Mesenchymal stem cell (in vitro differentiated cells and primary cell): Measurements from ENCODE around the gene CREB3L1.

Experiments
- DNase-seq: peaks from one replicate; pipeline ENCODE4 v3.0.0-alpha.2; 2013
- H2AFZ ChIP-seq: one replicate; pipeline ENCODE4 v1.6.1; 2013; ENCODE audit warnings: low read depth, mild to moderate bottlenecking, control low read depth, inconsistent platforms, low read length, moderate library complexity
- H2AK5ac ChIP-seq: 2 replicates; pipeline ENCODE4 v1.6.1; 2013; ENCODE audit warnings: low read length, moderate library complexity, mild to moderate bottlenecking, inconsistent platforms; ENCODE audit not compliant: severe bottlenecking
- H2BK120ac ChIP-seq: one replicate; pipeline ENCODE4 v1.6.1; 2013; ENCODE audit warnings: low read depth, mild to moderate bottlenecking, inconsistent platforms, low read length, moderate library complexity
- H2BK12ac ChIP-seq, 2 experiments: one replicate each; pipeline ENCODE4 v1.6.1; 2013; ENCODE audit warnings: inconsistent platforms in 2 of 2, low read length in 2 of 2, mild to moderate bottlenecking in 2 of 2, moderate library complexity in 2 of 2, control low read depth in 1 of 2
- H2BK15ac ChIP-seq: one replicate; pipeline ENCODE4 v1.6.1; 2013; ENCODE audit warnings: mild to moderate bottlenecking, low read depth, inconsistent platforms; ENCODE audit not compliant: poor library complexity, severe bottlenecking
- H2BK5ac ChIP-seq: 2 replicates; pipeline ENCODE4 v1.6.1; 2013; ENCODE audit warnings: low read depth, mild to moderate bottlenecking, low read length, control low read depth, inconsistent platforms; ENCODE audit not compliant: poor library complexity, severe bottlenecking
- H3K14ac ChIP-seq, 2 experiments: one replicate each; pipeline ENCODE4 v1.6.1; 2013; ENCODE audit warnings: inconsistent platforms in 2 of 2, low read length in 2 of 2, control low read depth in 1 of 2, mild to moderate bottlenecking in 1 of 2, moderate library complexity in 1 of 2
- H3K18ac ChIP-seq, 2 experiments: one replicate each; pipeline ENCODE4 v1.6.1; 2013; ENCODE audit warnings: inconsistent platforms in 2 of 2, low read length in 2 of 2, control low read depth in 1 of 2, low read depth in 1 of 2, mild to moderate bottlenecking in 1 of 2
- H3K23ac ChIP-seq, 2 experiments: one replicate each; pipeline ENCODE4 v1.6.1; 2013; ENCODE audit warnings: inconsistent platforms in 2 of 2, low read length in 2 of 2, mild to moderate bottlenecking in 2 of 2, moderate library complexity in 2 of 2, control low read depth in 1 of 2
- H3K27ac ChIP-seq: 2 replicates; pipeline ENCODE4 v1.5.1; 2013; ENCODE audit warnings: mild to moderate bottlenecking, moderate library complexity, low read length, control low read depth, inconsistent platforms; ENCODE audit not compliant: poor library complexity, severe bottlenecking
- H3K27me3 ChIP-seq, 2 experiments: 2 replicates each; pipeline versions ENCODE4 v1.6.1 to v1.7.0; 2013; ENCODE audit warnings: low read length in 2 of 2, mild to moderate bottlenecking in 2 of 2, moderate library complexity in 2 of 2, control low read depth in 1 of 2, inconsistent platforms in 1 of 2; ENCODE audit not compliant: control insufficient read depth in 1 of 2, insufficient read depth in 1 of 2
- H3K36me3 ChIP-seq, 2 experiments: 2 replicates each; pipeline versions ENCODE4 v1.6.1 to v1.7.0; 2013; ENCODE audit warnings: low read length in 2 of 2, control low read depth in 1 of 2, inconsistent platforms in 1 of 2, low read depth in 1 of 2, mild to moderate bottlenecking in 1 of 2; ENCODE audit not compliant: insufficient read depth in 2 of 2, control insufficient read depth in 1 of 2
- H3K4ac ChIP-seq, 2 experiments: one replicate each; pipeline ENCODE4 v1.6.1; 2013; ENCODE audit warnings: inconsistent platforms in 2 of 2, low read length in 2 of 2, mild to moderate bottlenecking in 2 of 2, moderate library complexity in 2 of 2, control low read depth in 1 of 2, low read depth in 1 of 2
- H3K4me1 ChIP-seq: 2 replicates; pipeline ENCODE4 v1.6.1; 2013; ENCODE audit warnings: low read depth, low read length, control low read depth; ENCODE audit not compliant: control insufficient read depth, insufficient read depth
- H3K4me2 ChIP-seq: 2 replicates; pipeline ENCODE4 v1.6.1; 2013; ENCODE audit warnings: low read length, mild to moderate bottlenecking, inconsistent platforms; ENCODE audit not compliant: poor library complexity, severe bottlenecking
- H3K4me3 ChIP-seq, 2 experiments: 2 replicates each; pipeline versions ENCODE4 v1.5.1 to v1.7.0; 2013; ENCODE audit warnings: low read length in 2 of 2, mild to moderate bottlenecking in 2 of 2, control low read depth in 1 of 2, low read depth in 1 of 2; ENCODE audit not compliant: insufficient read depth in 1 of 2
- H3K79me1 ChIP-seq: replicated peaks from 2 replicates; pipeline ENCODE4 v1.6.1; 2013; ENCODE audit warnings: mild to moderate bottlenecking, control low read depth, low read length, inconsistent platforms; ENCODE audit not compliant: poor library complexity, severe bottlenecking
- H3K9ac ChIP-seq: 2 replicates; pipeline ENCODE4 v1.7.0; 2013; ENCODE audit warnings: mild to moderate bottlenecking, low read length, moderate library complexity
- H3K9me3 ChIP-seq: 2 replicates; pipeline ENCODE4 v1.7.0; 2013; ENCODE audit warnings: mild to moderate bottlenecking, low read length; ENCODE audit not compliant: control insufficient read depth
- H4K8ac ChIP-seq: one replicate; pipeline ENCODE4 v1.6.1; 2013; ENCODE audit warnings: inconsistent platforms, mild to moderate bottlenecking, low read length, moderate library complexity
- H4K91ac ChIP-seq: one replicate; pipeline ENCODE4 v1.6.1; 2013; ENCODE audit warnings: mild to moderate bottlenecking, low read length, inconsistent platforms
- WGBS: methylation state at CpG from one replicate; pipeline ENCODE4 v1.1.7; 2013; ENCODE audit warnings: mixed read lengths; 5-methylcytosine and 5-hydroxymethylcytosine counted together

CREB3L1 gene

DNA sequence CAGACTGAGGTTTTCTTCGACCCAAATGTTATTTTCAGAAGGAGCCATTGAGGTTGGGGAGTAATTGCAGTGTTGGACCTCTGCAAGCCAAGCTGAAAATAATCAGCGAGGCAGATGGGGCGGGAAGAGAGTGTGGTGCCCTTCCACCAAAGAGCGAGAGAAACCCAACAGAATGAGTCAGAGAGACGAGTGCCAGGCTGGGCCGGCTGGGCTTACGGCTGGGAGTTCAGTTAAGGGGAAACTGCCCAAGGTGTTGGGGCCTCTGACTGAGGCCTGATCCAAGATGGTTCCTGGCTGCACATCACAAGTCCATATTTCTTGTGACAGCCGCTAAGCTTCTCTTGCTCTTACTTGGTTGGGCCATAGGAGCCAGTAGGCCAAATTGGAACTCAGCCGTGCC lies 30.4 kb upstream of the CREB3L1 start:
- Histone ChIP-seq H3K14ac (no peak overlapping the region), H3K4ac (peak overlapping the region in 1 of 2 experiments; percentile 42), H4K8ac (no peak overlapping the region), H3K36me3 (no peaks in the 10 kb centered on the region), H4K91ac (no peak overlapping the region), H3K79me1 (no peaks in the 10 kb centered on the region), H3K4me2 (no peak overlapping the region), H3K9me3 (no peaks in the 10 kb centered on the region), H2BK12ac (peak overlapping the region; percentile 14 to 47), H3K18ac (no peak overlapping the region), H2BK15ac (peak overlapping the region; percentile 76), H2BK5ac (no peak overlapping the region), H3K4me1 (peaks cover 10% of the 10 kb centered on the region), H2AFZ (no peak overlapping the region), H2AK5ac (no peak overlapping the region), H3K27me3 (no peaks in the 10 kb centered on the region), H3K9ac (no peak overlapping the region), H2BK120ac (no peak overlapping the region), H3K23ac (no peak overlapping the region), H3K4me3 (no peak overlapping the region), H3K27ac (no peak overlapping the region)
- 82% methylated on average over 9 of the region's 9 CpGs for WGBS
- DNase-seq = no peak

DNA sequence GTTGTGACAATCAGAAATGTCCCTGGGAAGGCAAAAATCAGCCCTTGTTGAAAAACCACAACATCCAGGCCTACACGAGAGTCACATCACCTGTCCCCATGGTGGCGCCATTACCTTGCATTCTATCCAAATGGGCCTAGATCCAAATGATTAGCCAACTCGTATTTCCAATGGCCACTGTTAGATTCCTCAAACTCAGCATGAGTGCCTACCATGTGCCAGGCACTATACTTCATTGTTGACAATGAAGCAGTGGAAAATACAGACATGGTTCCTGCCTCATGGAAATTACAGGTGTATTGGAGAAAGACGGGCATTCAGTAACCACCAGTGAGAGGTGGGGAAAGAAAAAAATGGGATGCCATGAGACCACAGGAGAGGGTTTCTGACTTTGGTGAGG lies 29.8 kb upstream of the CREB3L1 start:
- Histone ChIP-seq H2BK5ac (no peak overlapping the region), H3K4ac (no peak overlapping the region), H2BK15ac (no peak overlapping the region), H2BK120ac (no peak overlapping the region), H3K36me3 (no peaks in the 10 kb centered on the region), H4K91ac (no peak overlapping the region), H3K14ac (no peak overlapping the region), H3K27me3 (no peaks in the 10 kb centered on the region), H3K4me2 (no peak overlapping the region), H3K9ac (peak overlapping the region; percentile 79), H3K4me3 (no peak overlapping the region), H3K27ac (peak overlapping the region; percentile 85), H2AK5ac (peak overlapping the region; percentile 81), H3K23ac (no peak overlapping the region), H3K18ac (no peak overlapping the region), H4K8ac (no peak overlapping the region), H2AFZ (no peak overlapping the region), H3K4me1 (peaks cover 9% of the 10 kb centered on the region), H2BK12ac (peak overlapping the region; percentile 14 to 47), H3K79me1 (no peaks in the 10 kb centered on the region), H3K9me3 (no peaks in the 10 kb centered on the region)
- peak; percentile 29 for DNase-seq
- 62% methylated on average over 4 of the region's 4 CpGs for WGBS

DNA sequence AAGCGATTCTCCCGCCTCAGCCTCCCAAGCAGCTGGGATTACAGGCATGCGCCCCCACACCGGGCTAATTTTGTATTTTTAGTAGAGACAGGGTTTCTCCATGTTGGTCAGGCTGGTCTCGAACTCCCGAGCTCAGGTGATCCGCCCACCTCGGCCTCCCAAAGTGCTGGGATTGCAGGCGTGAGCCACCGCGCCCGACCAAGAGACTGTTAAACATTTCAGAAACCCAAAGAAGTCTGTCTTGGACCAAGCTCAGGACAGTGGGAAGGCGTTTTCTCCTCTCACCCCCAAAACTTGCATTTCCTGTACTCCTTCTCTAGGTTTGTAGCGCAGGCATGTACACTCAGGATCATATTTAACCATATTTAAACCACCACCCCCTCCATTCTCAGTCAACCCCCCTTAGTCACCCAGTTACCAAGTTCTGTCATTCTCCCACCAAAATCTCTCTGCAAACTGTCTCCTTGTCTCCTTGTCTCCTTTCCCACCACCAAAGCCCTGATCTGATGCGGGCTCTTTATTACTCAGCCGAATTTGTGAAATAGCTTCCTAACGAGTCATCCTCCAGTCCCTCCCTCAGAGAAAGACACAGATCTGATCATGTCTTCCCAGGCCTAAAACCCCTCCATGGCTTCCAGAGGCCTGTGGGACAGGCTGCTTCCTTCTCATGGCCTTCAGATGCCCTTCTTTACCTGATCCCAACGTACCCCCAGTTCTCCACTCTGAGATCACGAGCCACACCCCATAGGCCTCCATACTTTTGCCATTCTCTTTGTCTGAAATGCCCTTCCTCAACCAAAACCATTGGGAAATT lies 29.0 kb upstream of the CREB3L1 start:
- peak overlapping the region; percentile 79 to 95 for H2BK12ac ChIP-seq
- peak; percentile 96 for DNase-seq
- 58% methylated on average over 19 of the region's 19 CpGs for WGBS
- H3K4me1 ChIP-seq = peaks cover 4% of the 10 kb centered on the region
- peak overlapping the region; percentile 81 for H2AFZ ChIP-seq
- no peak overlapping the region for H3K4me3 ChIP-seq
- peak overlapping the region; percentile 77 for H2BK5ac ChIP-seq
- H4K8ac ChIP-seq = peak overlapping the region; percentile 87
- H3K9ac ChIP-seq = peak overlapping the region; percentile 79
- H3K36me3 ChIP-seq = no peaks in the 10 kb centered on the region
- no peaks in the 10 kb centered on the region for H3K9me3 ChIP-seq
- no peaks in the 10 kb centered on the region for H3K79me1 ChIP-seq
- H3K27ac ChIP-seq = peak overlapping the region; percentile 85
- H3K4me2 ChIP-seq = no peak overlapping the region
- H2BK120ac ChIP-seq = peak overlapping the region; percentile 91
- H2AK5ac ChIP-seq = peak overlapping the region; percentile 41
- H3K4ac ChIP-seq = peak overlapping the region; percentile 58 to 70
- peak overlapping the region; percentile 90 for H4K91ac ChIP-seq
- H2BK15ac ChIP-seq = peak overlapping the region; percentile 12
- no peaks in the 10 kb centered on the region for H3K27me3 ChIP-seq
- no peak overlapping the region for H3K23ac ChIP-seq
- H3K18ac ChIP-seq = peak overlapping the region; percentile 70 to 82
- no peak overlapping the region for H3K14ac ChIP-seq

DNA sequence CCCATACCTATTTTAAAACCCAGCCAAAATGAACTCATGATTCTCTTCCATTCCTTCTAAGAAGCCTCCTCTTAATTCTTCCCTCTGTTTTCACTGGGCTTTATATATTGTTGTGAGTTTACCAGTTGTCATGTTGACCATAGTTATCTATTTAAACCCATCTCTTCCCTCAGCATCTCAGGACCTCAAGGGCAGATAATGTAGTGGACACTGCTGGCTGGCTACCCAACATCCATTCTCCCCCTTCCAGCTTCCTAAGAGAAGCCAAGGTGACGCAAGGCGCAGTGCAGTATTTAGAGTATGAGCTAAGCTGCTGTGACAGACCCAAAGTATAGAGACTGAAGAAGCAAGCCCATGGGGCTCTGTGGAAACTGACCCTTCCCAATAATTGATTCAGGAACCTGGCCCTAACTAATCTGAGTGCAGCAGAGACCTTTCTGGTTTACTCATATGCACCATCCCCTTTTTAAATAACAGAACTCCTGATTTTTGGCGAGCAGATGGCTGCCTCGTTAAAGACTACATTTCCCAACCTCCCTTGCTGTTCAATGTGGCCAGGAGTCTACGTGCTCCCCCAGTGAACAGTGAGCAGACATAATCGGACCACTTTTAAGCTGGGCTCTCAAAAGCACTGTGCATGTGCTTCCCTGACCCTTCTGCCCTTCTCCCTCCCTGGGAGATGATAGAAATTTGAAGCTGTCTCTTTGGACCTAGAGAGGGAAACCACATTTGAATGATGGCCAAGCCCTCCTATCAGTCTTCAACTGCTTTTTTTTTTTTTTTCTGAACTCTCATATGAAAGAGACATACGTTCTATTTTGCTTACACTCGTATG lies 28.1 kb upstream of the CREB3L1 start:
- Histone ChIP-seq H2BK120ac (peak overlapping the region; percentile 91), H3K18ac (peak overlapping the region; percentile 46 to 82), H3K23ac (no peak overlapping the region), H3K27ac (peak overlapping the region; percentile 85), H3K4me1 (peaks cover 2% of the 10 kb centered on the region), H2BK15ac (peak overlapping the region; percentile 2), H3K9ac (peak overlapping the region; percentile 79), H3K4ac (peak overlapping the region; percentile 60 to 70), H3K14ac (no peak overlapping the region), H4K91ac (peak overlapping the region; percentile 72), H2AFZ (no peak overlapping the region), H3K4me2 (no peak overlapping the region), H2BK12ac (peak overlapping the region; percentile 65 to 90), H3K4me3 (peak overlapping the region in 1 of 2 experiments; percentile 11), H2BK5ac (peak overlapping the region; percentile 77), H3K9me3 (no peaks in the 10 kb centered on the region), H3K27me3 (no peaks in the 10 kb centered on the region), H4K8ac (no peak overlapping the region), H2AK5ac (peak overlapping the region; percentile 42), H3K36me3 (no peaks in the 10 kb centered on the region), H3K79me1 (no peaks in the 10 kb centered on the region)
- WGBS = 83% methylated on average over 6 of the region's 8 CpGs
- peak; percentile 32 for DNase-seq
